ENCODE measurements around the gene DPH2. TPM values are rescaled to one million over a fixed set of nuclear protein-coding genes. Genes with fewer than 3 reads are reported as not detected.

Gene DPH2
- polyA plus RNA-seq, 1 of the 3 experiments (the other 2 are of a cell fraction) = 76.9 TPM

- no peak overlapping the region for H2AFZ ChIP-seq (ENCODE audit: low read depth)
- ChIA-PET CTCF (interaction anchor here (0.8 to 25.6 kb wide), 6 partner anchors 10 to 26 kb away, joined by 3 to 598 read pairs (median 6); partner anchors contain the start of gene CCDC24), POLR2A (no interaction called here)
- H3K4me1 ChIP-seq (ENCODE audit: control insufficient read depth in 1 of 2, insufficient read depth in 2 of 2, low read depth in 1 of 2, low read length in 1 of 2) = peaks cover 0 to 14% of the 10 kb centered on the region in 2 experiments; a peak in 1 of 4 replicates
- H3K4me2 ChIP-seq = no peak overlapping the region
- H4K20me1 ChIP-seq (ENCODE audit: insufficient read depth) = no peaks in the 10 kb centered on the region
- H3K27ac ChIP-seq (ENCODE audit: low read depth in 2 of 2, low read length in 1 of 2) = no peak overlapping the region
- no peak for DNase-seq
- H3K9me3 ChIP-seq = no peaks in the 10 kb centered on the region
- no peaks in the 10 kb centered on the region for H3K79me2 ChIP-seq (ENCODE audit: insufficient read depth)
- TF ChIP-seq, protein P1, sequence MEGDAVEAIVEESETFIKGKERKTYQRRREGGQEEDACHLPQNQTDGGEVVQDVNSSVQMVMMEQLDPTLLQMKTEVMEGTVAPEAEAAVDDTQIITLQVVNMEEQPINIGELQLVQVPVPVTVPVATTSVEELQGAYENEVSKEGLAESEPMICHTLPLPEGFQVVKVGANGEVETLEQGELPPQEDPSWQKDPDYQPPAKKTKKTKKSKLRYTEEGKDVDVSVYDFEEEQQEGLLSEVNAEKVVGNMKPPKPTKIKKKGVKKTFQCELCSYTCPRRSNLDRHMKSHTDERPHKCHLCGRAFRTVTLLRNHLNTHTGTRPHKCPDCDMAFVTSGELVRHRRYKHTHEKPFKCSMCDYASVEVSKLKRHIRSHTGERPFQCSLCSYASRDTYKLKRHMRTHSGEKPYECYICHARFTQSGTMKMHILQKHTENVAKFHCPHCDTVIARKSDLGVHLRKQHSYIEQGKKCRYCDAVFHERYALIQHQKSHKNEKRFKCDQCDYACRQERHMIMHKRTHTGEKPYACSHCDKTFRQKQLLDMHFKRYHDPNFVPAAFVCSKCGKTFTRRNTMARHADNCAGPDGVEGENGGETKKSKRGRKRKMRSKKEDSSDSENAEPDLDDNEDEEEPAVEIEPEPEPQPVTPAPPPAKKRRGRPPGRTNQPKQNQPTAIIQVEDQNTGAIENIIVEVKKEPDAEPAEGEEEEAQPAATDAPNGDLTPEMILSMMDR (IDR thresholded peaks at IDR 0.05) = no peak
- TF ChIP-seq FOXM1 (IDR thresholded peaks at IDR 0.05; ENCODE audit: low read depth) (no peak), USF1 (IDR thresholded peaks at IDR 0.05; ENCODE audit: borderline replicate concordance, low read depth) (no peak), SMC3 (IDR thresholded peaks at IDR 0.05; ENCODE audit: low read depth, low read length) (no peak), RXRA (IDR thresholded peaks at IDR 0.05; ENCODE audit: borderline replicate concordance, low read depth) (no peak), TEAD4 (IDR thresholded peaks at IDR 0.05; ENCODE audit: borderline replicate concordance, insufficient read depth) (no peak), JUND (IDR thresholded peaks at IDR 0.05) (no peak), NFIC (IDR thresholded peaks at IDR 0.05; ENCODE audit: borderline replicate concordance) (no peak), FOXJ3 (CRISPR knock-in tag; IDR thresholded peaks at IDR 0.05) (no peak), USF2 (IDR thresholded peaks at IDR 0.05; ENCODE audit: borderline replicate concordance, low read depth, low read length) (no peak), GATA2 (CRISPR knock-in tag; IDR thresholded peaks at IDR 0.05) (no peak), ELF1 (IDR thresholded peaks at IDR 0.05) (no peak), NRF1 (IDR thresholded peaks at IDR 0.05; ENCODE audit: low read depth, low read length) (no peak), SIN3A (IDR thresholded peaks at IDR 0.05; ENCODE audit: borderline replicate concordance, low read depth, low read length) (no peak), PBX3 (IDR thresholded peaks at IDR 0.05) (no peak), TAF1 (IDR thresholded peaks at IDR 0.05; ENCODE audit: borderline replicate concordance, low read depth, low read length) (no peak), FOSL2 (IDR thresholded peaks at IDR 0.05; ENCODE audit: borderline replicate concordance, low read depth) (no peak), EZH2phosphoT487 (IDR thresholded peaks at IDR 0.05; ENCODE audit: borderline replicate concordance, low read depth) (no peak)
- TF ChIP-seq, protein P2, sequence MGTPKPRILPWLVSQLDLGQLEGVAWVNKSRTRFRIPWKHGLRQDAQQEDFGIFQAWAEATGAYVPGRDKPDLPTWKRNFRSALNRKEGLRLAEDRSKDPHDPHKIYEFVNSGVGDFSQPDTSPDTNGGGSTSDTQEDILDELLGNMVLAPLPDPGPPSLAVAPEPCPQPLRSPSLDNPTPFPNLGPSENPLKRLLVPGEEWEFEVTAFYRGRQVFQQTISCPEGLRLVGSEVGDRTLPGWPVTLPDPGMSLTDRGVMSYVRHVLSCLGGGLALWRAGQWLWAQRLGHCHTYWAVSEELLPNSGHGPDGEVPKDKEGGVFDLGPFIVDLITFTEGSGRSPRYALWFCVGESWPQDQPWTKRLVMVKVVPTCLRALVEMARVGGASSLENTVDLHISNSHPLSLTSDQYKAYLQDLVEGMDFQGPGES (IDR thresholded peaks at IDR 0.05; ENCODE audit: low read depth, low read length) = no peak
- H3K36me3 ChIP-seq (replicated peaks in 1 of 2; ENCODE audit: control insufficient read depth in 1 of 2, insufficient read depth in 2 of 2, low read length in 1 of 2) = no peaks in the 10 kb centered on the region
- H3F3A ChIP-seq (replicated peaks; ENCODE audit: insufficient read depth) = no peaks in the 10 kb centered on the region
- no peaks in the 10 kb centered on the region for H3K27me3 ChIP-seq (ENCODE audit: insufficient read depth)
- H3K9ac ChIP-seq = no peak overlapping the region
- no peak overlapping the region for H3K4me3 ChIP-seq (ENCODE audit: low read depth in 2 of 2, low read length in 1 of 2)
- WGBS (ENCODE audit: low lambda C conversion rate) = 60% methylated on average over 1 of the region's 8 CpGs
- H3K9me2 ChIP-seq = no peaks in the 10 kb centered on the region
Observed at GRCh38 chr1:44021156-44021555, 51.3 kb downstream of the DPH2 start.

Measured in SK-N-SH (cell line).